NCI-H1436 treated with DMSO at 0.1 percent for 48 hours (cell line): ENCODE measurements around the gene TBKBP1.
A peak's percentile ranks its signal among the peaks of the same experiment; 100 is the strongest.
"Not testable (repeated sequence)": the region's sequence is repeated elsewhere in the genome, so short reads cannot be mapped to it uniquely, and the experiment has no call there.

ENCODE experiments used
- DNase-seq: peaks from one replicate; lab custom pipeline; 2025; lab: John Stamatoyannopoulos, UW

The TBKBP1 gene

DNA sequence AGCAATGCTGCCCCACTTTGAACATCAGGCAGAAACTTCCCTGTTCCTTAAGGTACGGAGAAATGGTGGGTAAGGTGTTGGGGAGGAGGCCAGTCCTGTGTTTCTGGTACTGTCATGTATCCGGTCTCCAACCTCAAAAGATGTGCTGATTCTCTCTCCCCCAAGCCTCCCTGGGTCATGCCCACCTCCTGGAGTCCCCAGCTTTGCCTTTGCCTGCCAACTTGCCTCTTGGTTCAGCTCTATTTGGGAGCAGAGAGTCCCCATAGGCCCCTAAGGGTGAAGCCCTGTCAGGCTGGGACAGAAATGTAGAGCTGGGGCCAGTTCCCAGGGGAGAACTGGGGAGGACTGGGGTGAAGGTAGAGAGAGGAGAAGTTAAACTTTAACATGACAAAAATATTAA, 37.4 kb downstream of the TBKBP1 start:
- DNase-seq = no peak

DNA sequence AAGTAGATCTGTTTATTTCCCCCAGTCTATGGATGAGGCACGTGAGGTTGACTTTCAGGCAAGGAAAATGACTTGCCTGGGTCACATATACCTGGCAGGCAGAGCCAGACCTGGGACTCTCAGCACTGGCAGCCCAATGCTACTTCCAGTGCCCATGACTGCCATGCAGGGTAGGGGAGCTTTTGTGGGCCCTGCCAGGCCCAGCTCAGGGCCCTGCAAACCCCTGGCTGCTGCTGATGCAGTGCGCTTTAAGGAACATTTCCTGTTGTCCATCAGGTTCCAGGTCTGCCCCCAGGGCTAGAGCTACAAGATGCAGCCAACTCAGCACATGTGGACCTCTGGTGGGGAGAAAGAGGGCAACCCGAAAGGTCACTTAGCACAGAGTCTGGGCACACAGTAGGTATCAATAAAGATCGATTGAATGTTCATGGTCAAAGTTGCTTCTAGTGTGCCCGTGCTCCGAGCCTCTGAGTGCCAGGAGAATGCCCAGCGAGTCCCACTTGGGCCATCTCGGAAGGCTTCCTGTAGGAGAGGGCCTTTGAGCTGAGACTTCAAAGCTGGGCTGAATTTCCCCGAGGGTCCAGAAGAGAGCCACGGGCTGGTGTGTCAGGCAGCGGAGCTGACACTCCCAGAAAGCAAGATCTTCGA, 38.6 kb downstream of the TBKBP1 start:
- DNase-seq = no peak

DNA sequence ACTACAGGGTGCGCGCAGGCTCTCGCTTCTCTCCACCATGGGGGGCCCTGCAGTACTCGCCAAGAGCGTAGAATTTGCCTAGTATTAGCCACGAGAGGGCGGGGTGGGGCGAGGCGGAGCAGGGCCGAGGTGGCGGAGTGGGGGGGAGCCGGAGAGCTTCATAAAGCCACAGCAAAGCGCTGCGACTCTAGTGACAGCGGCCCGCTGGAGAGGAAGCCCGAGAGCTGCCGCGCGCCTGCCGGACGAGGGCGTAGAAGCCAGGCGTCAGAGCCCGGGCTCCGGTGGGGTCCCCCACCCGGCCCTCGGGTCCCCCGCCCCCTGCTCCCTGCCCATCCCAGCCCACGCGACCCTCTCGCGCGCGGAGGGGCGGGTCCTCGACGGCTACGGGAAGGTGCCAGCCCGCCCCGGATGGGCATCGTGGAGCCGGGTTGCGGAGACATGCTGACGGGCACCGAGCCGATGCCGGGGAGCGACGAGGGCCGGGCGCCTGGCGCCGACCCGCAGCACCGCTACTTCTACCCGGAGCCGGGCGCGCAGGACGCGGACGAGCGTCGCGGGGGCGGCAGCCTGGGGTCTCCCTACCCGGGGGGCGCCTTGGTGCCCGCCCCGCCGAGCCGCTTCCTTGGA, 39.2 kb downstream of the TBKBP1 start, which contains the start of gene TBX21:
Gene TBX21, plus strand, starts transcription at position 190 of the 627 bp plus-strand sequence. Its CDS starts 219 bp downstream, at position 409.
- peak; percentile 8 for DNase-seq

DNA sequence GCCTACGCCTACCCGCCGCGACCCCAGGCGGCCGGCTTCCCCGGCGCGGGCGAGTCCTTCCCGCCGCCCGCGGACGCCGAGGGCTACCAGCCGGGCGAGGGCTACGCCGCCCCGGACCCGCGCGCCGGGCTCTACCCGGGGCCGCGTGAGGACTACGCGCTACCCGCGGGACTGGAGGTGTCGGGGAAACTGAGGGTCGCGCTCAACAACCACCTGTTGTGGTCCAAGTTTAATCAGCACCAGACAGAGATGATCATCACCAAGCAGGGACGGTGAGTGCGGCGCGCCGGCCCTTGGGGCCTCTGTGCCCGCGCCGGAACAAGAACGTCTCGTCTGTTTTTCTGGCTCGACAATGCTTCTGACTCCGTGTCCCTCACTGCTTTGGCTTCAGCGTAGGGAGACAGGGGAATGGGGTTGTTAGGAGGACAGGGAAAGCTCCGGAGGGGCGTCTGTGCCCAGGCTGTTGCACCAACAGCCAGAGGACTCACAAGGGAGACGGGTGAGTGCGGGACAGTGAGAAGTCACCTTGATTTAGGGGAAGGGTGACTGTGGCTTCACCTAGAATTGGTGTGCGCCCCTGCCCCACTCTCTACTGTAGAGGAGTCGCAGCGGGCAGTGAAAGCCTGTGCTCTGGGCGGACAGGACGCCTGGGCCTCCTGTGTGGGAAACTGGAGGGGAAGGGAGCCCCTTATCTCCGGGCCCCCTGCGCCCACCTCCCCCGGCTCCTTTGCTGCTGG, 39.9 kb downstream of the TBKBP1 start:
- no peak for DNase-seq

DNA sequence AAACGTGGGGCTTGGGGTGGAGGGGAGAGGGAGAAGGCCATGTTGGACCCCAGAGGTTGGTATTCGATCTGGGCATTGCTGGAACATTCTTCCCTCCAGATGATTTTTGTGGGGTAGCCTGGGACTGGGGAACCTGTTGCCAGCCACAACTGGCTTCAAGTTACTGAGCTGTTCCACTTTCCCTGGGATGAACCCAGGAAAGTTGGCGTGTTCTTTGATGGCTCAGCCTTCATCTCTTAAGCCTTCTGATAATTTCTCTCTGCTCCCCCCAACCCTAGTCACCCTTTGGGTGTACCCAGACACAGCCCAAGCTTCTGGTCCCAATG, 41.1 kb downstream of the TBKBP1 start:
- no peak for DNase-seq

DNA sequence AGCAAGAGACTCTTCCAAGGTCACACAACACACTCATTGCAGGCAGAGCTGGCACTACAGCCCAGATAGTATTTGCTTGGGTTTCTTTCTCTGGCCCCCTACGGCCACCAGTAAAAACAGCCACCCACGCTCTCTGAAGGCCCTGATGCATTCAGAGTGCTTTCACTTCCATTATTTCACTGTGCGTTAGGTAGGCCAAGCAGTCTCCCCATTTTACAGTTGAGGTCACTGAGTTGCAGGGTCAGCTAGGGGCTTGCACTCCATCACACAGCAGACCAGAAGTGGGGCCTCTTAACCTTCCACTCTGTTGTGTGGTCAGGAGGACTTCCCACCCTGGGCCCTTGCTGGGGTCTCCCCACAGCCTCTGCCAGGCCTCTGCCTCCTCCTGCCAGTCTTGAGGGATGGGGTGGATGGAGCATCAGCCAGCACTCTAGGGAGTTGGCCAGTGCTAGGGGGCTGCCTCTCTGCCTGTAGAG, 41.6 kb downstream of the TBKBP1 start:
- no peak for DNase-seq

DNA sequence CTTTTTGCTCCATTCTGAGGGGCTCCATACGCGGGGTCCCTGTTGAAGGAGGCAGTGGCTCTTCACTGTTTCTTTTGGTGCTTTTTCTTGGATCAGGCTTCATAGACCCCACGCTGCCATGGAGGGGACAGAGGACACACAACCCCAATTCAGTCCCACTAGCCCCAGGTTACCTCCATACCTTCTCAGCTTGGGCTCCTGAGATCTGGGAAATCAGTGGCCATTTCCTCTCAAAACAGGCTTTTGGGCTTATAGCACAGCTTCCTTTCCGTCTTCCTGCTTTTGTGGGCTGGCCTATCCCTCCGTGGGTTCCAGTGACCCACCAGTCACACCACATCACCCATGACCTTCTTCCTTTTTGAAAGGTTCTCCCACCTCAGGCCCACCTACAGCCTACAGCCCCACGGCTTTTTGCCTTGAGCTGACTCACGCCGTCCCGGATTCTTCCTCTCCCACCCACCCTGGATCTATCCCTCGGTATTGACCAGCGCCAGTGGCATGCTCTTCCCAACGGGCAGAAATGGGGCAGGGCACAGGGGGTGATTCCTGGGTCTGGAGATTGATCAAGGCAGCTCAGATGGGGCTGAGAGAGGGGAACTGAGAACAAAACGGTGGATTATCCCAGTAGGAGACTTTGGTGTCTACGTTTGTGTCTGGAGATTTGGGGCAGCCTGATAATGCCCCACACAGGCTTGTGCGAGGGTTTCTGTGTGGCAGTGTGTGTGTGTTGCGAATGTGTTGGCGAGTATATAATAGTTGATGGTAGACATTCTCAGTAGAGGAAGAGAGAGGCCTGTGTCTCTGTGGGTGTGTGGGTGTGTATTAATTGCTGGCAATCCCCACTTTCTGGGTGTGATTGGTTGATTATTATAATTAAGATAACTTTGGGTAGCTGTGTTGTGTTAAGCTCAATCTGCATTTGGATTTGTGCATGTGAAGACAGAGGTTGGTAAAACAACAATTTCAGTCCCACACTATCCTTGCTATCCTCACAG, 42.8 kb downstream of the TBKBP1 start:
- DNase-seq = no peak

DNA sequence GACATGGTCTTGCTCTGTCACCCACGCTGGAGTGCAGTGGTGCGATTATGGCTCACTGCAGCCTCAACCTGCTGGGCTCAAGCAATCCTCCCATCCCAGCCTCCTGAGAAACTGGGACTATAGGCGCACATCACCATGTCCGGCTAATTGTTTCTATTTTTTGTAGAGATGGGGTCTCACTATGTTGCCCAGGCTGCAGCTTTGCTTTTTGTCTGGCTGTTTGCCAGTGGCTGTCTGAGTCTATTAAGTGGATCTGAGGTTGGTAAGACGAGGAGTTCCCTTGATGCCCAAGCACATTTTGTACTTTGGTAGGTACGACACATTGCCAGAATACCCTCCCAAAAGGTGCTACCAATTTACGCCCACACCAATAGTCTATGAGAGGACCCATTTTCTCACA, 44.2 kb downstream of the TBKBP1 start:
- DNase-seq = no peak

DNA sequence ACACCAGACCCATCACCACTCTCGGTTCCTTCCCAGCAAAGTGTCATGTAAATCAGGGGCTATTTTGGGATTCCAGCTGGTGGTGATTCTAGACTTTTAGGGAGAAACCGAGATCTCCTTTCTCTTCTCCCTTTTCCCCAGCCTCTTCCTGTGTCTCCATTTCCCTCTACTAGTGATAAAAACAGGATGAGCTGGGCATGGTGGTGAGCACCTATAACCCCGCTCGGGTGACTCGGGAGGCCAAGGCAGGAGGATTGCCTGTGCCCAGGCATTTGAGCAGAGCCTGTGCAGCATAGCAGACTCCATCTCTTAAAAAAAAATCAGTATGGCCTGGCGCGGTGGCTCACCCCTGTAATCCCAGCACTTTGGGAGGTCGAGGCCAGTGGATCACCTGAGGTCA, 45.2 kb downstream of the TBKBP1 start:
- DNase-seq = no peak

DNA sequence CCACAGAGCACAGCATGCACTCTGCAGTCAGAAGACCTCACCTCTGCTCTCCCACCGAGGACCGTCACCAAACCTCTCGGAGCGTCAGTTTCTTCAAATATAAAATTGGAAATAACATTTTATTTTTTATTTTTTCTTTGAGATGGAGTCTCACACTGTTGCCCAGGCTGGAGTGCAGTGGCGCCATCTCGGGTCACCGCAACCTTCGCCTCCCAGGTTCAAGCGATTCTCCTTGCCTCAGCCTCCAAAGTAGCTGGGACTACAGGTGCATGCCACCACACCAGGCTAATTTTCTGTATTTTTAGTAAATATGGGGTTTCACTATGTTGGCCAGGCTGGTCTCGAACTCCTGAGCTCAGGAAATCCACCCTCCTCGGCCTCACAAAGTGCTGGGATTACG, 46.0 kb downstream of the TBKBP1 start:
- DNase-seq = not testable (repeated sequence)

DNA sequence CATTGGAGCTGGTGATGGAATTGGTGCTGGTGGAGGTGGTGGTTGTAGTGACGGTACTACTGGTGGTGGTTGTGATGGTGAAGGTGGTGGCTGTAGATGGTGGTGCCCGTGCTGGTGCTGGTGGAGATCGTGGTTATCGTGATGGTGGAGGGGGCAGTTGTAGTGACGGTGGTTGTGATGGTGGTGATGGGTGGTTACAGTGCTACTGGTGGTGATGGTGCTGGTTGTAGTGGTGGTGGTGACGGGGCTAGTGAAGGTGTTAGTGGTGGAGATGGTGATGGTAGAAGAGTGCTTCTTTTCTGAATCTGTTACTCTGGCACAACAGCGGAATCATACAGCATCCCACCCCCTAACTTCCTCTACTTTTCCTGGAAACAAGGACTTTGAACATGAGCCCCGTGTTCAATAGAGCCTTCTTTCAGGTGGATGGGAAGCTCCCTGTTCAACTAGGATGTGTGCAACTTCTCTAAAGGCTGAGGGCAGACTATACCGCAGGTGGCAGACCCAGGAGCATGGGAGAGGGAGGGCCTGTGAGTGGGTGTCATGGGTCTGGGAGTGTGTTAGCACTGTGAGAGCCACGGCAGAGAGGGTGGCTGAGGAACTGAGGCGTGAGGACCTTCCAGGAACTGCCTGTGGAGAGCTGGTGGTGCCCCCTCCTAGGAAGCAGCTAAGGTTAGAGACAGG, 47.3 kb downstream of the TBKBP1 start:
- no peak for DNase-seq

DNA sequence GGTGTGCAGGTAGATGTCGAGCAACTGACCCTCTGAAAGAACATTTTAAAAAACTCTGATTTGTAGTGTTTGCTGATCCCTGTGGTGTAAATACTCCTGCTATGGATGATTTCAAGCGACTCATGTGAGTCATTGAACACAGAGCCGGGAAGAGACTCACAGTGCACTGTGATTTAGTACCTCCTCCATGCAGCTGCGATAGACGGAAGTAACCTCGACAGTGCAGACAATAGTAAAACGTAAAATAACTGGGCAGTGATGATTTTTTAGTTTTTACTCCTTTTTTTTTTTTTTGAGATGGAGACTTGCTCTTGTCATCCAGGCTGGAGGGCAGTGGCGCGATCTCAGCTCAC, 47.8 kb downstream of the TBKBP1 start:
- no peak for DNase-seq

DNA sequence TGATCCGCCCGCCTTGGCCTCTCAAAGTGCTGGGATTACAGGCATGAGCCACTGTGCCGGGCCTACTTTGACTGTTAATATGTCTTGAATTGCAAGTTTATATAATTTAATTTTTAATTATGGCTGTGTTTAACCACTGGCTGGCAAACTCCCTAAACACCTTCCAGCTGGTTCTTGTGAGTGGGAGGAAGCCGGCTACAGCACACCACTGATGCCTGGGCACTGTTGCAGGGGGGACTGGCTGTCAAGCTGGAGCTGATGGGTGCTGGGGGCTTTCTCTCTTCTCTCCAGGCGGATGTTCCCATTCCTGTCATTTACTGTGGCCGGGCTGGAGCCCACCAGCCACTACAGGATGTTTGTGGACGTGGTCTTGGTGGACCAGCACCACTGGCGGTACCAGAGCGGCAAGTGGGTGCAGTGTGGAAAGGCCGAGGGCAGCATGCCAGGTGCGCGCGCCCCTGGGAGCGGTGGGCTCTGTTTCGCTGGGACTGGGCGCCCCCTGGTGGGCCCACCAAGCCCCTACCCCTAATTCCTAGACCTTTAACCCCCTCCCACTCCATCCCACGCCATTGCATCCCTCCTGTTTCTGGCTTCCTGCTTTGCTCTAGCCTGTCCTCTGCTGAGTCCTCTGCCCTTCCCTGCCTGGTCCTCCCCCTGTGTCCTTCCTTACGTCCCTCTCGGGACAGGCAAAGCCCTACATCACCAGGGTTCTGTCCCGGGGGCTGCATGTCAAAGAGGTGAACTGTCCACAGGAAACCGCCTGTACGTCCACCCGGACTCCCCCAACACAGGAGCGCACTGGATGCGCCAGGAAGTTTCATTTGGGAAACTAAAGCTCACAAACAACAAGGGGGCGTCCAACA, 48.6 kb downstream of the TBKBP1 start:
- no peak for DNase-seq

DNA sequence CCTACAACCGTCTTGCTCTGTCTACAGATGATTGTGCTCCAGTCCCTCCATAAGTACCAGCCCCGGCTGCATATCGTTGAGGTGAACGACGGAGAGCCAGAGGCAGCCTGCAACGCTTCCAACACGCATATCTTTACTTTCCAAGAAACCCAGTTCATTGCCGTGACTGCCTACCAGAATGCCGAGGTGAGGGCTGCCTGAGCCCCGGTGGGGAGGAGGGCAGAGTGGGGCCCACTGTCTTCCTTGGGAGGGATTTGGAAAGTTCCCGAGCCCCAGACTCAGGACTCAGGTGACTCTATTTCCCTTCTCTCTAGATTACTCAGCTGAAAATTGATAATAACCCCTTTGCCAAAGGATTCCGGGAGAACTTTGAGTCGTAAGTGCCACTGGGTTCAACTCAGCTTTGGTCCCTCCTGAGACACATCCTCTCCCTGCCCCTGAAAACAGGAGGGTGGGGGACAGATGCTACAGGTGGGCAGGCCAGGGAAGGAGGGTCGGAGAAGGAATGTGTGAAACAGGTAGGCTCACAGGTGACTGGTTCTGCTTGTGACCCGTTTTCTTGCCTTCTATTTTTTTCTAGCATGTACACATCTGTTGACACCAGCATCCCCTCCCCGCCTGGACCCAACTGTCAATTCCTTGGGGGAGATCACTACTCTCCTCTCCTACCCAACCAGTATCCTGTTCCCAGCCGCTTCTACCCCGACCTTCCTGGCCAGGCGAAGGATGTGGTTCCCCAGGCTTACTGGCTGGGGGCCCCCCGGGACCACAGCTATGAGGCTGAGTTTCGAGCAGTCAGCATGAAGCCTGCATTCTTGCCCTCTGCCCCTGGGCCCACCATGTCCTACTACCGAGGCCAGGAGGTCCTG, 50.4 kb downstream of the TBKBP1 start:
- no peak for DNase-seq

DNA sequence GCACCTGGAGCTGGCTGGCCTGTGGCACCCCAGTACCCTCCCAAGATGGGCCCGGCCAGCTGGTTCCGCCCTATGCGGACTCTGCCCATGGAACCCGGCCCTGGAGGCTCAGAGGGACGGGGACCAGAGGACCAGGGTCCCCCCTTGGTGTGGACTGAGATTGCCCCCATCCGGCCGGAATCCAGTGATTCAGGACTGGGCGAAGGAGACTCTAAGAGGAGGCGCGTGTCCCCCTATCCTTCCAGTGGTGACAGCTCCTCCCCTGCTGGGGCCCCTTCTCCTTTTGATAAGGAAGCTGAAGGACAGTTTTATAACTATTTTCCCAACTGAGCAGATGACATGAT, 51.0 kb downstream of the TBKBP1 start:
- no peak for DNase-seq

DNA sequence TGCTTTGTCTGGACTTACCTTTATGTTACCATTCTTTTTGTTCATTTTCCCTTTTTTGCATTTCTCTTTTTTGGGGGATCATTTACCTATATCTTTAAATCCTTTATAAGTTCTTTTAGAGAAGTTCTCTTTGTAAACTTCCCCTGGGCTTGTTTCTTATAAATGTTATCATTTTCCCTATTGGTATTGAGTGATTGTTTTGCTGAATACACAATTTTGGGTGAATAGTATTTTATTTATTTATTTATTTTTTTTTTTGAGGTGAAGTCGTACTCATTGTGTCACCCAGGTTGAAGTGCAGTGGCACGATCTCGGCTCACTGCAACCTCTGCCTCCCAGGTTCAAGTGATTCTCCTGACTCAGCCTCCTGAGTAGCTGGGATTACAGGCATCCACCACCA, 57.5 kb downstream of the TBKBP1 start:
- DNase-seq = no peak

DNA sequence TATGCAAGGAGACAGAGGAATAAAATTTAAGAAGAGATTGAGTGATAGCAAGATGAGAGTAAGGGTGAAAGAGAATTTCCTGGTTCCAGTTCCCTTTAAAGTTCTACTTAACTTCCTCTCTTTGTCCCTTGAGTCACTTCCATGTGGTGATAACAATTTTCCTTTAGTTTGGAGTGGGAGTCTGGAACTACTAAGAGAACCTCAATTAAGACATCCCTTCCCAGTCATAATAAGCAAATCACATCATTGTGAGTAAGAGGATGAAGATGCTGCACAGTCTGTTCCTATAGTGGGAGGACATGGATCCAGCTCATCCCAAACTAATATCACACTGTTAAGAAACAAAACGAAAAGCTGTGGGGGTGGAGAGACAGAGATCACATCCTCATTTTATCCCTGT, 63.4 kb downstream of the TBKBP1 start:
- no peak for DNase-seq

DNA sequence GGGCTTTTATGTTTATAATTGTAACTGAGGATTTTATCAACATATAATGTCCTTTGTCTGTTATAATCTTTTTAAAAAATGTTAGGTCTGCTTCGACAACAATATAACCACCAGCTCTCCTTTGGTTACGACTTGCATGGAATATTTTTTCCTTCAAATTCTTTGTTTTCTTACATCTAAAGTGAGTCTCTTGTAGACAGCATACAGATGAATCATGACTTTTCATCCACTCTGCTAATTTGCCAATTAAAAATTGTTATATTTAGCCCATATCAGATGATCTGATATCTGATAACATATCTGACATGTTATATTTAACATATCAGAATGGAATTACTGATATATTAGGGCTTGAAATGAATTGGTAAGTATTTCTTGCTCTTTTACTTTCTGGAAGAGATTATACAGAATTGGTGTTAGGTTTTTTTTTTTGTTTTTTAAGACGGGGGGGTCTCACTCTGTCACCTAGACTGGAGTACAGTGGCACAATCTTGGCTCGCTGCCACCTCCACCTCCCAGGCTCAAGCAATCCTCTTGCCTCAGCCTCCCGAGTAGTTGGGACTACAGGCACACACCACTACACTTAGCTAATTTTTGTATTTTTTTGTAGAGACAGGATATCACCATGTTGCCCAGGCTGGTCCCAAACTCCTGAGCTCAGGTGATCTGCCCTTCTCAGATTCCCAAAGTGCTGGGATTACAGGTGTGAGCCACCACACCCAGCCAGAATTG, 66.6 kb downstream of the TBKBP1 start:
- no peak for DNase-seq
